HG03064 (cell line): ENCODE measurements around the gene CHST11.

Source experiments
- ATAC-seq: cut with Tn5 transposase; IDR thresholded peaks from one replicate; pipeline ENCODE4 v1.9.1; 2021; ENCODE audit warnings: low read depth; ENCODE audit not compliant: unreplicated experiment

The CHST11 gene

DNA sequence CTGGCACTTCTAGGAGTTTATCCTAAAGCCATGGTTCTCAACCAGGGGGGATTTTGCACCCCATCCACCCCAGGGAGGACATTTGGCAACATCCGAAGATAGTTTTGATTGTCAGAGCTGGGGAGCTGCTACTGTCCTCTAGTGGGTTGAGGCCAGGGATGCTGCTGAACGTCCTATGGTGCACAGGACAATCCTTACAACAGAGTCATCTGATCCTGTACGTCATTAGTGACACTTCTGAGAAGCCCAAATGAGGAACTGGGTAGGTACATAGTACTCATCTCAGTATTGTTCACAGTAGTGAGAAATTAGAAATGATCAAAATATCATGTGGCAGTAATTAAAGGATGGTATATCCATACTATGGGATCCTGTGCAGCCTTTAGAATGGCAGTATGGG lies 185.1 kb downstream of the CHST11 start:
- peak; percentile 82 for ATAC-seq

DNA sequence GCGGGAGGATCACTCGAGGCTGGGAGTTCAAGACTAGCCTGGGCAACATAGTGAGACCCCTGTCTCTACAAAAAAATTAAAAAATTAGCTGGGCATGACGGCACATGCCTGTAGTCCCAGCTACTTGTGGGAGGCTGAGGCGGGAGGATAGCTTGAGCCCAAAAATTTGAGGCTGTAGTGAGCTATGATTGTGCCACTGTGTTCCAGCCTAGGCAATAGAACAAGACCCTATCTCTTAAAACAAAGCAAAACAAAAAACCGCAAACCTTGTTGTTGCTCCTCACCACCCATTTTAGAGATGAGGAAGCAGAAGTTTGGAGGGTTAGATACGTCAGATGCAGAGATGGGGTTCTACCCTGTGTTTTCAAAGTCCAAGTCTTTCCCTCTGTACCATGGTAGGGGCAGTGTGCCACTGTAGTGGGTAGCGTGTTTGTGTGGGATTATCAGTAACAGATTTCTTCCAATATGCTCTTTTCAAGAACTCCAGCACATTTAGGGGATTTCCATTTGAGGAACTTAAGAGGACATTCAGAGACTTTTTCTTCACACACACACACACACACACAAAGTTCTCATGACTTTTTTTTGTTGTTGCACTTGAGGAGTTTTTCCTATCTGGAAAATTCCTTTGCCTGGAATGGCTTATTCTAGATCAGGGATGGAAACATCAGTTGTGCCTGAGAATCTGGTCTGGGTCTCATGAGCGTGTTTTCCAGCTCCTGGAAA lies 186.5 kb downstream of the CHST11 start:
- no peak for ATAC-seq

DNA sequence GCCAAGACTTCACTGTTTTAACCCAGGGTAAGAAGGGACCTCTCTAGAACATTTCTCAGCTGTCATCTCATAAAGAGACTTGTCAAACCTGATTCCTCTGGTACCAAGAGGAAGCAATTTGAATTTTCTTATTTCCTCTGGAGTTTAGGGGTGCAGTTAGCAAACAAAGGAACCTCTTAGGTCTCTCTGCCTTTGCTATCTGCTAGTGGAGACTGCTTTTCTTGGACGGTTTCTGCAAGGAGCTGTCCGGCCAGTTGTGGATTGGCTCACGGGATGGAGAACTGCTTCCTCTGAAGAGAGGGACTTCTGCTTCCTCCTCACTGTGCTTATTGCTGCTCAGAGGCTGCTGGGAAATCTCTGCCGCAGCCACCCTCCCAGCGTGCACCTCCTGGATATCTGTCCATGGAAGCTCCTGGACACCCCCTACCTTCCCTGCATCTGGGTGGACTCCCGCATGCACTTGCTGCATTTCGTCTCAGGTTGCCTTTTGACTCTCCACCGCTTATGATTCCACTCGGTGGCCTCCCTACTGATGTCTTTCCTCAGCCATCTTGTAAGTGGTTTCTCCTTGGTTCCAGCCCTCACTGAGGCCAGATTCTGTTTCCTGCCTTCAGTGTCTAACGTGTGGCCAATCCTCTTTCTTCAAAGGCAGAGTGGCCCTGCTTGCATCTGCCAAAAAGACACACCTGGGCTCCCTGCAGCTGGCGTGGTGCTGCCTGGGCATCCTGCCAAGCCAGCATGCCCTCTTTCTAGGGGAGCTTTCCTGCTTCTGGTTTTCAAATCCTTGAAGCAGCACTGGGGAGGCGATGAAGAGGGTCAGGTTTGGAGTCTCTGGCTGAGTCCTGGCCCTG lies 187.3 kb downstream of the CHST11 start:
- ATAC-seq = peak; percentile 41

DNA sequence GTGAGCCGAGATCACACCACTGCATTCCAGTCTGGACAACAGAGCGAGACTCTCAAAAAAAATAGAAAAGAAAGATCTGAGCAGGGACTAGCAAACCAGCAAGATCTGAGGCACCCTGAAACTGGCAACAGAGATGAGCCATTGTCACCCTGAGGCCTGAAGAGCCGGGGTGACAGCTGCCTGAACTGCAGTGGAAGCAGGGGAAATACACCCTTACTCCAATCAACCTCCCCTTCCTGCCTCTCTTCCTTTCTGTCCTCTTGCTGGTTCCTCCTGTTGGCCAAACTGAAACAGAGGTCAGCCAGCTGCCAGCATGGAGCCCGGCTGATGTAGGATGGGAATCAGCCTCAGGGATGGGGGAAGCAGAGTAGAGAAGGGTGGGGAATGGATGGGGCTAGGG lies 192.0 kb downstream of the CHST11 start:
- ATAC-seq = no peak

DNA sequence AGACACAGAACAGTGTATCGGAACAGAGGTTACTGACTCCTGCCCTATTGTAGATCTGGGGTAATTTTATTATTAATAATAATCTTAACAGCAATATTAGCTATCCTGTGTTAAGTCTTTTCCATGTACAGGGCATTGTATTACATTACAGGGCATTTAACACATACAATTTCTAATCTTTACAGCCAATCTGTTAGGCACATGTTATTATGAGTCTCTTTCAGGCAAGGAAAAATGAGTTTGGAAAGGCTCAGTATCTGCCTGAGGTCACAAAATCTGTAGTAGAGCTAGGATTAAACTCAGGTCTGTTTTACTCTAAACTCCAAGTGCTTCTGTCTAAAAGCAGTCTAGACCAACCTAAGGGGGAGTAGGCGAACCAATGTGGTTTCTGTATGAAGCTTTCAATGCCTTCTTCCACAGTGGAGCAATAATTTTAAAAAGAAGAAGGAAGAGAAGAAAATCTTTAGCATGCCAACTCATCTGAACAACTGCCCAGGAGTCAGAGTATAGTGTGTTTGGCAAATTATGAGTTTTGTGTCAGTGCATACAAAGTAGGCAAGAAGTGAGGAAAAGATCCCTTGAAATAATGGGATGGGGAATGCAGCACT lies 192.6 kb downstream of the CHST11 start:
- no peak for ATAC-seq

DNA sequence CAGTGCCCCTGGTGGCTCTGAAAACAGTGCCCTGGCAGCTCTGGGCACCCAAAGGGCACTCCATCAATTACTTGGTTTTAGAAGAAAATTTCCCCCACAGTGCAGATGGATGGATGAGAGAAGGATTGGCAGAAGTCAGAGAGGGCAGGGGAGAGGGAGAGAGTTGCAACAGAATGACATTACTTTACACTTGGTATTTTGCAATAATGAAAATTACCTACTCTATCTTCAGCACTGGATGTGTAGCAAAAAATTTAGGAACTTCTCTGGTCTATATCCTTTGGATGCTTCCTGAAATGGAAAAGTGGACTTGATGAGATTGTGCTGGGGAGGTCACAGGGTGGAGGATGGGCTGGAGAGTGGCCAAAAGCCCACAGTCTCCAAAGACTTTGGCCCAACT lies 193.2 kb downstream of the CHST11 start:
- ATAC-seq = no peak

DNA sequence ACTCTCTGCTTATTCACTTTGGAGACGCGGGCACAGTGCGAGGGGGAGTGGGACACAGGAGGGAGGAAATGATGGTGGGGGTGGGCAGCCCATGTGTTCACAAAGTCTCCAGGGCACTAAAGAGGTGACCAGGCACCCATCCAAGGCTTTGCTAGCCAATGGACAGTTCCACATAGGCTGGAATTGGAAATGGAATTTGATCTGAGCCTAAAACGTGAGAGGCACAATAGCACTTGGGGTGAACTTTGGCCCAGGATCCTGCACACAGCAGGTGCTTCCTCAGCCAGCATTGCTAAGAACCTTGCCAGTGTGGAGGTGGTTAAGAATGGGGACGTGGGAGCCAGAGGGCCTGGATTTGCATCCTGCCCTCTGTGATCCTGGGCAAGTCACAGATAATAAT lies 193.8 kb downstream of the CHST11 start:
- no peak for ATAC-seq

DNA sequence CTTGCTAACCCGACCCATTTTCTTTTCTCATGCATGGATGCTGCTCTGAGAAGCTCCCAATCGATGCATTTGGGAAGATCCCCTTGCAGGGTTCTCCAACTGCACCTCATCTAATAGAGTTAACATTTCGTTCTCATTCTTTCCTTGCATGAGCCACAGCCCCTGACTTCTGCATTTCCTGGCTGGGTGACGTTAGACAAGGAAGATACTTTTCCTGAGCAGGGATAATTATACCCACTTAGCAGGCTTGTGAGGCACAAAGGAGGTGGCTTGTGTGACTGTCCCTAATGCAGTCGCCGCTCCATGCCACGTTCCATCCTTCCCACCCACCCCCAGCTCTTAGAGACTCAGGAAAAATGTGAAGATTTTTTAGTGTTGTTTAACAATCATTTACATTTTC lies 195.1 kb downstream of the CHST11 start:
- ATAC-seq = no peak

DNA sequence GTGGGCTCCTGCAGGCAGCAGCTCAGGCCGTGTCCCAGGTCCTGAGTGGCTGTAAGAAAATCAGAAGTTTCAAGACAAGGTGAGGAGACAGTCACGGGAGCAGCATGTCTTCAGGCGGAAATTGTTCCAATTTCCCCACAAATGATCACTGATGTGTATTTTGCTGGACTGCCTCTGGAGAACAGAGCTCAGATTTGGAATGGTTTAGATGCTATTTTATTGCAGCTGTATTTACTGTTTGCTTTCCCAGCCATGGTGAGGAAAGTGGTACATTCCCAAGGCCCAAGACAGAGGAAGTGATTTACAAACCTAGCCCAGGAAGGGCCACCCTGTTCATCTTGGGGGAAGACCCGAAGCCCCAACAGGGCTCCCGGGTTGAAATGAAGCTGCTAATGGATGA lies 195.6 kb downstream of the CHST11 start:
- ATAC-seq = no peak

DNA sequence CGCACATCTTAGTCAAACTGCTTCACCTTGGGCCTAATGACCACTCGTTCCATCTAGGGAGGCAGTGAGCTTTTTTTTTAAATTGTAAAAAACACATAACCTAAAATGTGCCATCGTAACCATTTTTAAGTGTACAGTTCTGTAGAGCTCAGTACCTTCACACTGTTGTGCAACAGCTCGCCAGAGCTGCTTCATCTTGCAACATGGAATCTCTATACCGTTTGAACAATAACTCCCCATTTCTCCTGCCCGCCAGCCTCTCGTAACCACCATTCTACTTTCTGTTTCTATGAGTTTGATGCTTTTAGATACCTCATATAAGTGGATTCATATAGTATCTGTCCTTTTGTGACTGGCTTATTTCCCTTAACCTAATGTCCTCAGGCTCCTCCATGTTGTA lies 196.2 kb downstream of the CHST11 start:
- ATAC-seq = no peak

DNA sequence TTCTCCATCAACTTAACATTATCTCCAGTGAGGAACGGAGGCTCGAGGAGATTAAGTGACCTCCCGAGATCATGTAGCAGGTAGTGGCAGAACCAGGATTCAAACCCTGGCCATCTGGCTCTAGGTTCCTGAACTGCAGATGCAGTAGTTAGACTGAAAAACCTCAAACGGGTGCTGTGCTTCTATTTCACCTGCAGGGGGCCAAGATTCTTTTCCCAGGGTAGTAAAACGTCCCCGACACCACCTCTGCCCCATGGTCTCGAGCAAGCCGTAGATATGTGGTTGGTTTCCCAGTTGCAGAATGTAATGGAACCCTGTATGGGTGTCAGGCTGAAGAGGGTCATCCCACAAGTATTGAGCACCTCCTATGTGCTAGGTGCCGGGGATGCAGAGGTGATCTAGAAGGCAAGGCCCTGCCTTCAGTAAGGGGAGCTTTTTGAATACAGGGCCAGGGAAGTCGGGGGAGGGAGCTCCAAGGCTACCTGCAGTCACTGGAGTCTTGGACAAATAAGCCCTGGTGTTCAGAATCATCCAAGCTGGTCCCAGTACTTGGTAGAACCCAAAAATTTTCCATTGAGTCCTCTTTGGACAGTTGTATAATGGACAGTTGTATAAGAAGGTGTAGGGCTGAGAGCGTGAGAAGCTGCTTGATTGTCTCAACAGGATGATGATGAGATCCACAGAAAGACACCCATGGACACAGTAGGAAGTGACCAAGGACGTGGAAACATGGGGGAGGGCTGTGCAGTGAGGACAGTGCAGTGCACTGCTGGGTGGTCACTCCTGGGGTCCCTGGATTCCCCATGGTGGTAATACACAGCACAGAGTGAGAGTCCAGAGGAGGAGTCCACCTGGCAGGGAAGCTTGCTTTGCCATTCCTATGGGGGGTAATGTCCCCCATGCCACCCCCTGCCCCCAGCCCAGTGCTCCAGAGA lies 197.2 kb downstream of the CHST11 start:
- ATAC-seq = no peak

DNA sequence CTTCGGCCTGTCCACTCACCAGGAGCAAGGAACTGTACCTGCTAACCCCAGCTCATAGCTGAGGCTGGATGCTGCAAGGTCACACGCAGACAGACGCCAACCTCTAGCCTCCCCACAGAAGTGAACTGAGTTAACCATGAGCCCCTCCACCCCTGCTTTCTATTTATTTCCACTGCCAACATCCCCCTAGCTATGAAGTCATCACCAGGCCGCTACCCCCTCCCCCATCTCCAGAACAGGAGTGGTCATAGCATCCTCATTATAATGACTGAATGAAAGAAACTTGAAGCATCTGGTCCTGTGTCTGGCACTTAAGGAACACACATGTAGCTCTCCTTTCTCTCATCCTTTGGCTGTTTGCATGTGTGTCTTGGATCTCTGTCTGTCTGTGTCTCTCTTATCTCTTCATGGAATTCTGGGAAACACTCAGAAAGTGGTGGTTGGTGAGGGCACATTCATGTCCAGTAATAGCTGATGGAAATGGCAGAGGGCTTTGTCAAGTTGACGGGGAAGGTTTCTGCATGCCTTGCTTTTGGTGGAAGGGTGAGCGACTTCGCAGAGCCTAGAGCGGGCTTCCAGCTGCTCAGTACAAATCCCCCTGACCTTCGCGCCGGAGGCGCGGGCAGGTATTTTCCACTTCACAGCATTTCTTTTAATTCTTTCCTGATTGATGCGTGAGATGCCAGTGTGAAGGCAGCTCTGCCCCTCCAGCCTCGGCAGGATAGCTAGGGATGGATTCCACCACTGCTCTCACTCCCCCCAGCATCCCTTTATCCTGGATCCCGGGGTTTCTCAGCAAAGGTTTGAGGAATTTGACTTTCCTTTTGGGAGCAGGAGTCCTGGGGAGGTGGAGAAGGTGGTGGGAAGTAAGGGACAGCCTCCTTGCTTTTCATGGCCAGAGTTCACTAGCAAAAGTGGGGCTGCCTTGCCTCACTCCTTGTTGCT lies 198.2 kb downstream of the CHST11 start:
- ATAC-seq = no peak

DNA sequence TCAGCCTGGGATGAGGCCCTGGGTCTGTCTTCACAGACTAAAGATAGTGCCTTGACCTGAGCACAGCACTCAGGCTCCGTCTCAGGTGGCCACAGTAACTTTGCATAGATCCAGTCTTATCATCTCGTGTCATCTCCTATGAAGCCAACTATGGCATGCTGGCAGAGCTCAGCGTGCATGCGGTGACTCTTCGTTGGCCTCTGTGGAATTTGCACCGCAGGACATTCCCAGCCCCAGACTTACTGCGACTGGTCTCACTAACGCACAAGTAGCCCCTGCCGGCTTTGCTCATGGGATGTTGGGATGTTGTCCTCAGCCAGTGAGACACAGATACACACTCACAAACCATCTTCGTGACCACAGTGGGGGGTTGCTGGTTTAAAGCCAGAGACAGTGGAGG lies 199.6 kb downstream of the CHST11 start:
- no peak for ATAC-seq

DNA sequence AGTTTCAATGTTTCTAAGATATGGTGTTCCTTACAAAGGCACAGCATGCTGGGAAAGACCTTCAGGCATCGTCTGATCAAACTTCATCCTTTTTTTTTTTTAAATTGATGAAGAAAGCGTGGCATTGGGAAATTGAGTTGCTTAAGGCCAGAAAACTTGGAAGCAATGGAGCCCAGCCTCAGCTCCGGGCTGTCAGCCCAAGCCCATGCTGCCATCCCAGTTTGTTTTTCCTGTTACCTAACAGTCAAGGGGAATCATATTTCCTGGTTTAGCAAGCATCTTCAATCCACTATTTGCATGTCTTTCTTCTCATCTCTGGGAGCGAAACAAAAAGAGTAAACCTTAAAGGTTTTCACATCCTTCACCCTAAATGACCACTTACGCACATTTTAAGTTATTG lies 200.2 kb downstream of the CHST11 start:
- no peak for ATAC-seq

DNA sequence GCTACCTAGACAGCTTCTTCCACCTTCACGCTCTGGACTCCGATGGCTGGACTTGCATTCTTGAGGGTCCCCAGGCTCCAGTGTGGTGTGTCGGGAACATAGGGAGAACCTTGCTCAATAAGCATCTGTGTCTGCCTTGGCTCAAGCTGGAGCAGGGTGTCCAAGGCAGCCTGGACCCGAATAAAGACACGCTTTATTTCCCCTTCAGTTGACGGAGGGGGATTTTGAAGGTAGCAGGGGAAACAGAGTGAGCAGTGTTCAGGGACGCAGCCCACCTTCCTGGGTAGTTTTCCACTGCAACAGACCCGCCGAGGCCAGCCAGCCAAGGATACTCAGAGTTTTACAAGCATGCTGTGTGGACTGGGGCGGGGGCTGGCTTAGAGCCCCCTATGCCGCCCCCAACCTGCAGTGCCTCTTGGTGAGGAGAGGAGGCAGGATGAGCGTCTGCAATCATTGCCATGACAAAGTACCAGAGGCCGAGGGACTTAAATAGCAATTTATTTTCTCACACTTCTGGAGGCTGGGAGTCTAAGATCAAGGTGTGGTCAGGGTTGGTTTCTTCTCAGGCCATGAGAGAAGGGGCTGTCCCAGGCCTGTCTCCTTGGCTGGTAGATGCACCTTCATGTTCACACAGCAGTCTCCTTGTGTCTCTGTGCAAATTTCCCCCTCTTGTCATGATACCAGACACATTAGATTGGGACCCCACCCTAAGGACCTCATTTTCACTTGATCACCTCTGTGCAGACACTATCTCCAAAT lies 201.2 kb downstream of the CHST11 start:
- no peak for ATAC-seq

DNA sequence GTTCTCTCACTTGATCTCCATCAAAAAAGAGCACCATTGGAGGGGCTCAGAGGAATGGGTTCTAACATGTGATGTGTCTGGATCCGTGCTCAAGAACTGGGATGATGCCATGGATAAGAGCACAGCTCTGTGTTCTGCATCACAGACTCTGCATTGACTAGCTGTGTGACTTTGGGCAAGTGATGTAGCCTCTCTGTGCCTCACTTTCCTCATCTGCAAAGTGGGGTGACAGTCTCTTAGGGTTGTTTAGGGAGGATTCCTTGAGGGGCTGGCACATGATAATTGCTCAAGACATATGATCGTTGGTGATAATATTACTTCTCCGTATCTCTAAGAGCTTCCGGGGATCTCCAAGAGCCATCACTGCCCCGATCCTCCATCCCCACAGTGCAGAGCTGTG lies 202.3 kb downstream of the CHST11 start:
- no peak for ATAC-seq

DNA sequence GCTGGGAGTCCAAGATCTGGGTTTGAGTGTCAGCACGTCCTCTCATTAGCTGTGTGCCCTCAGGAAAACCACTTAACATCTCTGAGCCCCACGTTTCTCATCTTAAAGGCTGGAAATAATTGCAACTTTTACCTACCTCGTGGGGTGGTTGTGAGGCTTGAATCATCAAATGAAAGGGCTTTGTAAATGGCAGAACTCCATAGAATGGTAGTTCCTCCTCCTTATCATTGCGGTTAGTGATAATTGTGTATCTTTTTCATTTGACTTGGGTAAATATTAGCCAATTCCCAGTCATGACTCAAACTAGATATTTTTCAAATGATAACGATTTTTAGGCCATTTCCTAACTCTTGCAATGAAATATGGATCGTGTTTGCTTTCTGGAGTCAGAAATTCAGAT lies 205.5 kb downstream of the CHST11 start:
- no peak for ATAC-seq

DNA sequence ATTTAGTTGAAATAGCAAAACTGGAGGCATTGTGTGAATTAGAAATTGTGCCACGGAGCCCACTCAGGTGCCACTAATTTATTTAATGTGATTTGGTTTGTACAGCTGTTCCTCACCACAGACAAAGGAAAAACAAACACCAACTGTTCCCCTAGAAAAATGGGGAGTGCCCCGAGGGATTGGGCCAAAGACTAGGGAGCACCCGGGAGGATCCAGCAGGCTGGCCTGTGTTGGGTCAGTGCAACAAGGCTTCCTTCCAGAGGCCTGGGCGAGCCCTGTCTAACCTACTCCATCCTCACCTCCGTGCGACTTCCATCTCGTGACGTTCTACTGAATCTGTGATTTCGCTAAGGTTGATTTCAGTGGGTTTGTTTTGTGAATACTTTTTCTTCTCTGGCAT lies 206.2 kb downstream of the CHST11 start:
- ATAC-seq = no peak

DNA sequence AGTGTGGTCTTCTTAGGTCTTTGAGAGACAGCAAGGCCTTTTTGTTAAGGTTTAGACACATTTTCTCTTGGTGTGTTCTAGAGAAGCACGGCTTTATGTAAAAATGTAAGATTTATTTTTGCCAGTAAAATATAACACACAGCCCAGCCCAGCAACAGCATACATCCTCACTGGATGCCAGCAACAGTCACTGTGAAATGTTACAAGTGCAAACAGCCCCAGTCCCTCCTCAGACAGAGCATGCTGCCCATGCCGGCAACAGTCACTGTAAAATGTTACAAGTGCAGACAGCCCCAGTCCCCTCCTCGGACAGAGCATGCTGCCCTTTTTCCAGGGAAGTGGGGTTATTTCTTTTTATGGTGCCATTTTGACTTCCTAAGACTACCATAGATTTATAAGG lies 207.6 kb downstream of the CHST11 start:
- ATAC-seq = no peak
